BE2C (cell line): ENCODE measurements around the gene TMEM167A.

Source experiments
- DNase-seq: peaks from one replicate; pipeline ENCODE4 v3.0.0-alpha.2; 2020
- H3K27me3 ChIP-seq: fragments of 250-450 bp; sonication (Bioruptor Pico); 2 replicates; pipeline ENCODE4 v1.5.1; 2020; ENCODE audit warnings: mild to moderate bottlenecking
- H3K36me3 ChIP-seq: fragments of 250-450 bp; sonication (Bioruptor Pico); 2 replicates; pipeline ENCODE4 v1.5.1; 2020; ENCODE audit warnings: mild to moderate bottlenecking
- H3K4me1 ChIP-seq: fragments of 250-450 bp; sonication (Bioruptor Pico); 2 replicates; pipeline ENCODE4 v1.5.1; 2020
- H3K4me3 ChIP-seq: 2 replicates; pipeline ENCODE4 v1.5.1; 2011; ENCODE audit warnings: low read depth, low read length
- H3K9me3 ChIP-seq: fragments of 250-450 bp; sonication (Bioruptor Pico); 2 replicates; pipeline ENCODE4 v1.5.1; 2020
- CTCF ChIP-seq: IDR thresholded peaks from 2 replicates; pipeline ENCODE4 v1.5.1; 2012; ENCODE audit warnings: mild to moderate bottlenecking, low read depth, low read length

Gene TMEM167A

GRCh38 chr5:83118471-83118870 is 41.3 kb upstream of the TMEM167A start:
- no peaks in the 10 kb centered on the region for H3K36me3 ChIP-seq
- H3K27me3 ChIP-seq = no peaks in the 10 kb centered on the region
- H3K4me3 ChIP-seq = no peak overlapping the region
- no peak for TF ChIP-seq CTCF
- no peaks in the 10 kb centered on the region for H3K9me3 ChIP-seq
- H3K4me1 ChIP-seq = no peaks in the 10 kb centered on the region
- no peak for DNase-seq

- Histone ChIP-seq H3K9me3 (no peaks in the 10 kb centered on the region), H3K36me3 (no peaks in the 10 kb centered on the region; the same call in 1 of the 2 replicates), H3K4me3 (no peak overlapping the region), H3K4me1 (no peaks in the 10 kb centered on the region), H3K27me3 (no peaks in the 10 kb centered on the region)
- TF ChIP-seq CTCF = no peak
- no peak for DNase-seq
These were observed 38.6 kb upstream of the TMEM167A start for GRCh38 chr5:83115816-83116215.

- DNase-seq = no peak
- H3K4me1 ChIP-seq = no peaks in the 10 kb centered on the region
- no peak for TF ChIP-seq CTCF
These were observed 32.2 kb upstream of the TMEM167A start for GRCh38 chr5:83109380-83109779.

GRCh38 chr5:83107692-83108420 is 30.7 kb upstream of the TMEM167A start:
- Histone ChIP-seq H3K4me3 (no peak overlapping the region), H3K36me3 (no peaks in the 10 kb centered on the region; the same call in 1 of the 2 replicates), H3K27me3 (no peaks in the 10 kb centered on the region), H3K4me1 (no peaks in the 10 kb centered on the region), H3K9me3 (no peaks in the 10 kb centered on the region)
- TF ChIP-seq CTCF = no peak
- DNase-seq = no peak

More at GRCh38 chr5:83109380-83109779, 32.2 kb upstream of the TMEM167A start:
- no peaks in the 10 kb centered on the region for H3K9me3 ChIP-seq
- H3K36me3 ChIP-seq = no peaks in the 10 kb centered on the region; the same call in 1 of the 2 replicates
- H3K27me3 ChIP-seq = no peaks in the 10 kb centered on the region
- H3K4me3 ChIP-seq = no peak overlapping the region

- no peak for DNase-seq
- no peaks in the 10 kb centered on the region for H3K9me3 ChIP-seq
- no peak for TF ChIP-seq CTCF
These were observed 26.8 kb upstream of the TMEM167A start for GRCh38 chr5:83104021-83104420.

GRCh38 chr5:83102364-83102980 is 25.3 kb upstream of the TMEM167A start:
- DNase-seq = no peak
- no peaks in the 10 kb centered on the region for H3K27me3 ChIP-seq
- peaks cover 3% of the 10 kb centered on the region for H3K4me1 ChIP-seq
- no peak overlapping the region for H3K4me3 ChIP-seq
- no peak for TF ChIP-seq CTCF
- H3K9me3 ChIP-seq = no peaks in the 10 kb centered on the region
- H3K36me3 ChIP-seq = no peaks in the 10 kb centered on the region

More at GRCh38 chr5:83104021-83104420, 26.8 kb upstream of the TMEM167A start:
- H3K4me3 ChIP-seq = no peak overlapping the region
- no peaks in the 10 kb centered on the region for H3K27me3 ChIP-seq
- H3K4me1 ChIP-seq = no peaks in the 10 kb centered on the region; the same call in 1 of the 2 replicates
- H3K36me3 ChIP-seq = no peaks in the 10 kb centered on the region
